ENCODE data around the gene FGF14. TPM values are rescaled to one million over a fixed set of nuclear protein-coding genes. Genes with fewer than 3 reads are reported as not detected.

Gene FGF14
- total RNA-seq, 4 donors from 2014 or later = under 0.01 to 2.4 (median 0.99) TPM

GRCh38 chr13:102367836-102368235 lies 34.0 kb downstream of the FGF14 start:
- no peaks in the 10 kb centered on the region for H3K36me3 ChIP-seq
- H3K27me3 ChIP-seq = no peaks in the 10 kb centered on the region
- intact Hi-C loops (cut with DNase I; ENCODE audit: low total_unique reads) (no loop called here), in situ Hi-C loops (cut with MboI; ENCODE audit: low pct_ligation_motif_present in 1 of 4, low pct_unique_long_range_greater_than_20kb in 1 of 4, low sequenced_read_pairs in 3 of 4) (no loop called here)
- no peak overlapping the region for H3K4me3 ChIP-seq
- no peaks in the 10 kb centered on the region for H3K4me1 ChIP-seq
- no peak overlapping the region for H3K27ac ChIP-seq
- no peaks in the 10 kb centered on the region for H3K9me3 ChIP-seq
- no peak for TF ChIP-seq EP300 (IDR thresholded peaks at IDR 0.05; ENCODE audit: low read depth)
- TF ChIP-seq, protein P1, sequence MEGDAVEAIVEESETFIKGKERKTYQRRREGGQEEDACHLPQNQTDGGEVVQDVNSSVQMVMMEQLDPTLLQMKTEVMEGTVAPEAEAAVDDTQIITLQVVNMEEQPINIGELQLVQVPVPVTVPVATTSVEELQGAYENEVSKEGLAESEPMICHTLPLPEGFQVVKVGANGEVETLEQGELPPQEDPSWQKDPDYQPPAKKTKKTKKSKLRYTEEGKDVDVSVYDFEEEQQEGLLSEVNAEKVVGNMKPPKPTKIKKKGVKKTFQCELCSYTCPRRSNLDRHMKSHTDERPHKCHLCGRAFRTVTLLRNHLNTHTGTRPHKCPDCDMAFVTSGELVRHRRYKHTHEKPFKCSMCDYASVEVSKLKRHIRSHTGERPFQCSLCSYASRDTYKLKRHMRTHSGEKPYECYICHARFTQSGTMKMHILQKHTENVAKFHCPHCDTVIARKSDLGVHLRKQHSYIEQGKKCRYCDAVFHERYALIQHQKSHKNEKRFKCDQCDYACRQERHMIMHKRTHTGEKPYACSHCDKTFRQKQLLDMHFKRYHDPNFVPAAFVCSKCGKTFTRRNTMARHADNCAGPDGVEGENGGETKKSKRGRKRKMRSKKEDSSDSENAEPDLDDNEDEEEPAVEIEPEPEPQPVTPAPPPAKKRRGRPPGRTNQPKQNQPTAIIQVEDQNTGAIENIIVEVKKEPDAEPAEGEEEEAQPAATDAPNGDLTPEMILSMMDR (IDR thresholded peaks at IDR 0.05) = no peak
- no peak for TF ChIP-seq POLR2AphosphoS5 (IDR thresholded peaks at IDR 0.05)
- TF ChIP-seq POLR2A (IDR thresholded peaks at IDR 0.05) = no peak
- 81 to 88% methylated on average over 3 to 14 of the region's 14 CpGs for WGBS, 2 donors (ENCODE audit: low coverage in 1 of 2)
- no peak for DNase-seq

GRCh38 chr13:102361113-102361512 lies 40.7 kb downstream of the FGF14 start:
- Histone ChIP-seq H3K27ac (no peak overlapping the region), H3K4me3 (no peak overlapping the region), H3K4me1 (no peaks in the 10 kb centered on the region), H3K9me3 (no peaks in the 10 kb centered on the region), H3K36me3 (no peaks in the 10 kb centered on the region), H3K27me3 (no peaks in the 10 kb centered on the region)
- no peak for DNase-seq
- intact Hi-C loops (cut with DNase I; ENCODE audit: low total_unique reads) (no loop called here), in situ Hi-C loops (cut with MboI; ENCODE audit: low pct_ligation_motif_present in 1 of 4, low pct_unique_long_range_greater_than_20kb in 1 of 4, low sequenced_read_pairs in 3 of 4) (no loop called here)
- TF ChIP-seq POLR2A (IDR thresholded peaks at IDR 0.05) = no peak
- no peak for TF ChIP-seq EP300 (IDR thresholded peaks at IDR 0.05; ENCODE audit: low read depth)
- no peak for TF ChIP-seq POLR2AphosphoS5 (IDR thresholded peaks at IDR 0.05)
- TF ChIP-seq, protein P1 (IDR thresholded peaks at IDR 0.05) = no peak
- 82 to 89% methylated on average over 1 to 2 of the region's 2 CpGs for WGBS, 2 donors (ENCODE audit: low coverage in 1 of 2)

DNA sequence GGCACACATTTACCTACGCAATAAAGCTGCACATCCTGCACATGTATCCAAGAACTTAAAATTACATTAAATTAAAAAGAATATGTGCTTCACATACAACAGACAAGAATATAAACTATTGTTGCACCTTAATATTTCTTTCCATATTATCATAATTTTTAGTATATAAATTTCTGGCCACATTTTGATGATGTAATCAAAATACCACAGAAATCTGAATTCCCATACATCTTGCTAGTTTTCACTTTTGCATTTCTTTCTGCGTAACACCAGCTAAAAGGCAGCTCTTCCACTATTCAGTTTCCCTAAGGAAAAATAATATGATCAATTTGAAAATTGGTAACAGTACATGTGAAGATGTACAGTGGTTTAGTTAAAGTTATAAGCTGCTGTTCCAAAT lies 42.6 kb downstream of the FGF14 start:
- Histone ChIP-seq H3K4me3 (no peak overlapping the region), H3K36me3 (no peaks in the 10 kb centered on the region), H3K9me3 (no peaks in the 10 kb centered on the region), H3K27ac (no peak overlapping the region), H3K4me1 (no peaks in the 10 kb centered on the region), H3K27me3 (no peaks in the 10 kb centered on the region)
- TF ChIP-seq POLR2AphosphoS5 (IDR thresholded peaks at IDR 0.05) (no peak), EP300 (IDR thresholded peaks at IDR 0.05; ENCODE audit: low read depth) (no peak), POLR2A (IDR thresholded peaks at IDR 0.05) (no peak)
- TF ChIP-seq, protein P1 (IDR thresholded peaks at IDR 0.05) = no peak
- in situ Hi-C loops (cut with MboI; ENCODE audit: low pct_ligation_motif_present in 1 of 4, low pct_unique_long_range_greater_than_20kb in 1 of 4, low sequenced_read_pairs in 3 of 4) (no loop called here), intact Hi-C loops (cut with DNase I; ENCODE audit: low total_unique reads) (no loop called here)
- DNase-seq = no peak
- 94 to 95% methylated on average over 2 of the region's 2 CpGs for WGBS, 2 donors (ENCODE audit: low coverage in 1 of 2)

DNA sequence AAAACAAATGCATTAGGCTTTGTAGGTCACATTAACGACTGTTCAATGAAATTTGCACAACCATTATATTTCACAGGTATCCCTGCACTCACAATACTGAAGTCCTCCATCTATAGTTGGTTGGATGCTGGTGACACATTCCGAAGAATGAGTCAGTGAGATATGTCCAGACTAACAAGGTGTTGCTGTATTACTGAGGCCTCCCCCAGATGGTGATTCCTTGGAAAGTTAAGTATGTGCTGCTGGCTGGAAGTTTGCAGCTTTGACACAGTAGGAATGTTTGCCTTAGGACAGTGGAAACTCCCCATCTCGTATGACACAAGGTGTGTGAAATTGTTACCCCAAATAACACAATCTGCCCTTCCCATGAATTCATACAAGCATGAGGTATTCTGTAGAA lies 46.6 kb downstream of the FGF14 start:
- Histone ChIP-seq H3K4me1 (no peaks in the 10 kb centered on the region), H3K9me3 (no peaks in the 10 kb centered on the region), H3K36me3 (no peaks in the 10 kb centered on the region), H3K27me3 (no peaks in the 10 kb centered on the region), H3K27ac (no peak overlapping the region), H3K4me3 (no peak overlapping the region)
- intact Hi-C loops (cut with DNase I; ENCODE audit: low total_unique reads) (no loop called here), in situ Hi-C loops (cut with MboI; ENCODE audit: low pct_ligation_motif_present in 1 of 4, low pct_unique_long_range_greater_than_20kb in 1 of 4, low sequenced_read_pairs in 3 of 4) (no loop called here)
- TF ChIP-seq, protein P1 (IDR thresholded peaks at IDR 0.05) = no peak
- TF ChIP-seq POLR2AphosphoS5 (IDR thresholded peaks at IDR 0.05) (no peak), POLR2A (IDR thresholded peaks at IDR 0.05) (no peak), EP300 (IDR thresholded peaks at IDR 0.05; ENCODE audit: low read depth) (no peak)
- 72 to 75% methylated on average over 2 to 3 of the region's 3 CpGs for WGBS, 2 donors (ENCODE audit: low coverage in 1 of 2)
- DNase-seq = no peak
